ENCODE data around the gene MSANTD7.

Gene MSANTD7

GRCh38 chr10:14838582-14839304 is 637 bp downstream of the MSANTD7 start:
- peak; percentile 50 for DNase-seq (ENCODE audit: low spot score)
- no peak for TF ChIP-seq CTCF (IDR thresholded peaks at IDR 0.05; ENCODE audit: extremely low read depth, missing control alignments)

DNA sequence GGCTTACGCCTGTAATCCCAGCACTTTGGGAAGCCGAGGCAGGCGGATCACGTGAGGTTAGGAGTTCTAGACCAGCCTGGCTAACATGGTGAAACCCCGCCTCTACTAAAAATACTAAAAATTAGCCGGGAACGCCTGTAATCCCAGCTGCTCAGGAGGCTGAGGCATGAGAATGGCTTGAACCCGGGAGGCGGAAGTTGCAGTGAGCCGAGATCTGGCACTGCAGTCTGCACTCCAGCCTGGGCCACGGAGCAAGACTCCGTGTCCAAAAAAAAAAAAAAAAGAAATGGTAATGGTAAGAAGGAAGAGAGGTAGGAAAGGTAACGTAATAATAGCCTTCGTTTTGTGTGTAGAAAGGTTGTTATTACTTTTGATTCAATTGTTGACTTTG is 1.2 kb downstream of the MSANTD7 start:
- no peak for DNase-seq (ENCODE audit: low spot score)
- TF ChIP-seq CTCF (IDR thresholded peaks at IDR 0.05; ENCODE audit: extremely low read depth, missing control alignments) = no peak

- no peak for TF ChIP-seq CTCF (IDR thresholded peaks at IDR 0.05; ENCODE audit: extremely low read depth, missing control alignments)
These were observed 2.1 kb downstream of the MSANTD7 start for GRCh38 chr10:14840178-14840577.

DNA sequence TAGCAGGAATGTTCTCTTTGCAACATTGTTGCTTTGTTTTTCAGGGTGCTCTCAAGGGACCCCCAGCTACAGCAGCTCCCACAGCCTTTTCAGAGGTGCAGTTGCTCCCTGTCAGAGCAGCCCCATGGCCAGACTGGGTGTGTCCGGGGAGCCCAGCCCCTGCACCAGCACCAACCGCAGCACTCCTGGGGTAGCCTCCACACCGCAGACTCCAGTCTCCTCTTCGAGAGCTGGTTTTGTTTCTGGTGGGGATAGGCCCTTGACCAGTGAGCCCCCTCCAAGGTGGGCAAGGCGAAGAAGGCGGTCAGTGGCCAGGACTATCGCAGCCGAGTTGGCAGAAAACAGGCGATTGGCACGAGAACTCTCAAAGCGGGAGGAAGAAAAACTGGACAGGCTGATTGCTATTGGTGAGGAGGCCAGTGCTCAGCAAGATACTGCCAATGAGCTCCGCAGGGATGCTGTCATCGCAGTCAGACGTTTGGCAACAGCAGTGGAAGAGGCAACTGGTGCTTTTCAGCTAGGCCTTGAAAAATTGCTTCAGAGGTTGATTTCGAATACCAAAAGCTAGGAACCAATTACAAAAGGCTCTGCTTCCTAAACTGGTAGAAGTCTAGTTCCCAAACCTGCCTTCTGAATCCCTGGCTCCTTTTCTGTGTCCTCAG is 5.4 kb downstream of the MSANTD7 start:
- DNase-seq (ENCODE audit: low spot score) = no peak
- no peak for TF ChIP-seq CTCF (IDR thresholded peaks at IDR 0.05; ENCODE audit: extremely low read depth, missing control alignments)

More at GRCh38 chr10:14840178-14840577, 2.1 kb downstream of the MSANTD7 start:
- DNase-seq (ENCODE audit: low spot score) = no peak

DNA sequence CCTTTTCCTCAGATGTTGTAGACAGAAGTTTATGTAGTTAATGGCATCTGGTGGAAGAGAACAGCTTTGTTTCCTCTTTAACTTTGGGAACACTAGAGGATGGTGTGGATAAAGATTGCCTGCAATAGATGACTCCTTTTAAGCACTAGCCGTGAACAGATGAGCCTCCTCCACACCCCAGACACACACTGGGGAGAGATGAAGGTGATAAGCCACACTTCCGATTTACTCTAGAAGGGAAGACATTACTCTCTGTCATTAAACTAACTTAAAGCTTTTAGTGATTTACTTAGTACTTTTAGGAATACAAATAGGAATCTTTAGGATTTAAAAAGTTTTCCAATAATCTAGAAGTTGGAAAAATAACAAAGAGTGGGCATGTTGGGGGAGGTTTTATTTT is 6.8 kb downstream of the MSANTD7 start:
- TF ChIP-seq CTCF (IDR thresholded peaks at IDR 0.05; ENCODE audit: extremely low read depth, missing control alignments) = no peak
- DNase-seq (ENCODE audit: low spot score) = no peak

GRCh38 chr10:14852236-14852635 is 14.1 kb downstream of the MSANTD7 start:
- no peak for TF ChIP-seq CTCF (IDR thresholded peaks at IDR 0.05; ENCODE audit: extremely low read depth, missing control alignments)

GRCh38 chr10:14855453-14855852 is 17.3 kb downstream of the MSANTD7 start:
- DNase-seq (ENCODE audit: low spot score) = no peak
- TF ChIP-seq CTCF (IDR thresholded peaks at IDR 0.05; ENCODE audit: extremely low read depth, missing control alignments) = no peak

More at GRCh38 chr10:14852236-14852635, 14.1 kb downstream of the MSANTD7 start:
- DNase-seq (ENCODE audit: low spot score) = no peak

Measured in GM20000 (cell line).